ENCODE data around the gene RAB3A.

DNA sequence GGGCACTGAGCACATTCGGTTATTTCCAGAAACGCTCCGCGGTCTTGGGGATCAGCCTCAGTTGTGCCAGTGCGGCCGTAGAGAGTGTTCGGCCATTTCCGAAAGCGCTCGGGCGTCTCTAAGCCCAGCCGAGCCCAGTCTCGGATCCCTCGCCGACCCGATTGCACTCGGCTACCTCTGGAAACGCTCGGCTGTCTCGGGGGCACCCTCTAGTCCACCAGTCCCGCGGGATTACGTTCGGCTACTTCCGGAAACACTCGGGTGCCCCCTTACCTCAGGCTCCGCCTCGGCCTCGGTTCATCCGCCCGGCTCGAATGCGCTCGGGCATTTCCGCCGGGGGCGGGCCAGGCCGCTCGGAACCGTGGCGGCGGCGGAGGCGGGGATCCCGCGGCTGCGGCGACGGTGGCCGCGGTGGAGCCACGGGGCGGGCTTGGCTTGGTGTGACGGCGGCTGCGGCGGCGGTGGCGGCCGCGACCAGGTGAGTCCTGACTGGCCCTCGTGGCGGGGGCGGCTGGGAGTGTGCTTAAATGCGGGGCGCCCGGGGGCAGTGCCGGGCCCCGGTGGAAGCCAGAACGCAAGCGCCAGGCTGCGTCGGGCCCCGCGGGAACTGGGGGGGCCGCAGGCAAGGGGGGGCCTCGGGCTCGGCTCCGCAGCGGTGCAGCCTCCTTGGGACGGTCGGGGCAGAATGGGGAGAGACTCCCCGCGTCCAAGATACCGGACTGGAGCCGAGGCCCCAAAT is 50.9 kb downstream of the RAB3A start, which contains the start of gene PIK3R2:
- TF ChIP-seq CTCF (IDR thresholded peaks at IDR 0.05), result no peak
- peak; percentile 32 to 59 (median 52) for TF ChIP-seq POLR2A (IDR thresholded peaks at IDR 0.05)
